ENCODE results near the gene MMP14.
A peak's percentile ranks its signal among the peaks of the same experiment; 100 is the strongest.

Gene MMP14

GRCh38 chr14:22883173-22883976 lies 47.0 kb downstream of the MMP14 start, which contains the start of gene REM2:
TSS of gene REM2 (plus strand) at chr14:22883222. CDS start at chr14:22883288, 66 bp downstream.
- Histone ChIP-seq H3K27me3 (replicated peaks; ENCODE audit: control insufficient read depth, insufficient read depth, low read length) (no peaks in the 10 kb centered on the region), H3K36me3 (ENCODE audit: control insufficient read depth, insufficient read depth, low read length) (peaks cover 5% of the 10 kb centered on the region), H3K4me3 (replicated peaks; ENCODE audit: low read depth, low read length) (no peak within 1 kb of the TSS)
- no peak for TF ChIP-seq CTCF (IDR thresholded peaks at IDR 0.05; ENCODE audit: insufficient read depth, low read length, poor library complexity, severe bottlenecking)
- no peak for DNase-seq (ENCODE audit: extremely low read depth, insufficient read length)

GRCh38 chr14:22884076-22884737 lies 47.8 kb downstream of the MMP14 start:
- DNase-seq (ENCODE audit: extremely low read depth, insufficient read length): no peak
- no peak for TF ChIP-seq CTCF (IDR thresholded peaks at IDR 0.05; ENCODE audit: insufficient read depth, low read length, poor library complexity, severe bottlenecking)
- H3K27me3 ChIP-seq (replicated peaks; ENCODE audit: control insufficient read depth, insufficient read depth, low read length): no peaks in the 10 kb centered on the region
- H3K4me3 ChIP-seq (replicated peaks; ENCODE audit: low read depth, low read length): no peak overlapping the region
- no peaks in the 10 kb centered on the region for H3K36me3 ChIP-seq (ENCODE audit: control insufficient read depth, insufficient read depth, low read length)

- DNase-seq (ENCODE audit: extremely low read depth, insufficient read length): no peak
- Histone ChIP-seq H3K36me3 (ENCODE audit: control insufficient read depth, insufficient read depth, low read length) (no peaks in the 10 kb centered on the region), H3K4me3 (replicated peaks; ENCODE audit: low read depth, low read length) (no peak overlapping the region), H3K27me3 (replicated peaks; ENCODE audit: control insufficient read depth, insufficient read depth, low read length) (no peaks in the 10 kb centered on the region)
- TF ChIP-seq CTCF (IDR thresholded peaks at IDR 0.05; ENCODE audit: insufficient read depth, low read length, poor library complexity, severe bottlenecking): no peak
These were observed 48.5 kb downstream of the MMP14 start for GRCh38 chr14:22884738-22885523.

GRCh38 chr14:22885975-22886374 lies 49.6 kb downstream of the MMP14 start:
- DNase-seq (ENCODE audit: extremely low read depth, insufficient read length): no peak
- peak overlapping the region; percentile 63 for H3K4me3 ChIP-seq (replicated peaks; ENCODE audit: low read depth, low read length)
- H3K27me3 ChIP-seq (replicated peaks; ENCODE audit: control insufficient read depth, insufficient read depth, low read length): no peaks in the 10 kb centered on the region
- no peak for TF ChIP-seq CTCF (IDR thresholded peaks at IDR 0.05; ENCODE audit: insufficient read depth, low read length, poor library complexity, severe bottlenecking)
- no peaks in the 10 kb centered on the region for H3K36me3 ChIP-seq (ENCODE audit: control insufficient read depth, insufficient read depth, low read length)

- H3K4me3 ChIP-seq (replicated peaks; ENCODE audit: low read depth, low read length): peak overlapping the region; percentile 63
- DNase-seq (ENCODE audit: extremely low read depth, insufficient read length): peak; percentile 92
- no peaks in the 10 kb centered on the region for H3K36me3 ChIP-seq (ENCODE audit: control insufficient read depth, insufficient read depth, low read length)
- no peaks in the 10 kb centered on the region for H3K27me3 ChIP-seq (replicated peaks; ENCODE audit: control insufficient read depth, insufficient read depth, low read length)
- peak; percentile 60 for TF ChIP-seq CTCF (IDR thresholded peaks at IDR 0.05; ENCODE audit: insufficient read depth, low read length, poor library complexity, severe bottlenecking)
These were observed 50.3 kb downstream of the MMP14 start for GRCh38 chr14:22886500-22887259.
